Right renal pelvis (tissue), 4 donors: Measurements from ENCODE around the gene DOCK9. TPM values are rescaled to one million over a fixed set of nuclear protein-coding genes. Genes with fewer than 3 reads are reported as not detected.

Experiments used
- DNase-seq, 4 donors: peaks; one replicate each; pipeline ENCODE4 v3.0.0-alpha.2; 2013; ENCODE audit warnings: low read depth in 4 of 4, low spot score in 3 of 4, missing footprints in 1 of 4
- polyA plus RNA-seq, 4 donors: library from polyadenylated mRNA; unstranded; fragments of 120-200 nt; gene quantifications; one replicate each; pipeline ENCODE4 v1.2.1, GENCODE V29; 2013; ENCODE audit not compliant: insufficient read length in 4 of 4

DOCK9 gene
- polyA plus RNA-seq, 4 donors = 55.2 to 70.2 (median 66.7) TPM

- DNase-seq = no peak
Observed at GRCh38 chr13:98950705-98951104, 27.2 kb downstream of the DOCK9 start.

- DNase-seq = no peak
Observed at GRCh38 chr13:98947925-98948324, 29.9 kb downstream of the DOCK9 start.

GRCh38 chr13:98945863-98946605 lies 31.8 kb downstream of the DOCK9 start:
- no peak for DNase-seq

GRCh38 chr13:98944336-98944735 lies 33.5 kb downstream of the DOCK9 start:
- DNase-seq = no peak

GRCh38 chr13:98942997-98943396 lies 34.9 kb downstream of the DOCK9 start:
- DNase-seq = no peak

GRCh38 chr13:98942485-98942884 lies 35.4 kb downstream of the DOCK9 start:
- no peak for DNase-seq

- no peak for DNase-seq
Observed at GRCh38 chr13:98941536-98941935, 36.3 kb downstream of the DOCK9 start.

- DNase-seq = no peak
Observed at GRCh38 chr13:98941126-98941525, 36.7 kb downstream of the DOCK9 start.

GRCh38 chr13:98940325-98941001 lies 37.4 kb downstream of the DOCK9 start:
- no peak for DNase-seq

GRCh38 chr13:98939660-98940191 lies 38.1 kb downstream of the DOCK9 start:
- no peak for DNase-seq

GRCh38 chr13:98938801-98939200 lies 39.1 kb downstream of the DOCK9 start:
- DNase-seq = no peak

- no peak for DNase-seq
Observed at GRCh38 chr13:98937911-98938381, 39.9 kb downstream of the DOCK9 start.

- DNase-seq = no peak
Observed at GRCh38 chr13:98934243-98934642, 43.6 kb downstream of the DOCK9 start.

GRCh38 chr13:98930151-98930591 lies 47.7 kb downstream of the DOCK9 start:
- no peak for DNase-seq

GRCh38 chr13:98927951-98928927 lies 49.6 kb downstream of the DOCK9 start:
- no peak for DNase-seq

GRCh38 chr13:98925949-98926348 lies 51.9 kb downstream of the DOCK9 start:
- no peak for DNase-seq

GRCh38 chr13:98923641-98924397 lies 54.0 kb downstream of the DOCK9 start:
- no peak for DNase-seq

- no peak for DNase-seq
Observed at GRCh38 chr13:98922306-98922705, 55.6 kb downstream of the DOCK9 start.

- no peak for DNase-seq
Observed at GRCh38 chr13:98921786-98922185, 56.1 kb downstream of the DOCK9 start.
